LNCAP (cell line): ENCODE data around the gene TIMM9.

Experiments
- TF ChIP-seq, protein P1 (sequence below): fragments of 450-650 bp; IDR thresholded peaks from 2 replicates; pipeline ENCODE4 v1.5.1; 2017; ENCODE audit warnings: mild to moderate bottlenecking

Gene TIMM9

DNA sequence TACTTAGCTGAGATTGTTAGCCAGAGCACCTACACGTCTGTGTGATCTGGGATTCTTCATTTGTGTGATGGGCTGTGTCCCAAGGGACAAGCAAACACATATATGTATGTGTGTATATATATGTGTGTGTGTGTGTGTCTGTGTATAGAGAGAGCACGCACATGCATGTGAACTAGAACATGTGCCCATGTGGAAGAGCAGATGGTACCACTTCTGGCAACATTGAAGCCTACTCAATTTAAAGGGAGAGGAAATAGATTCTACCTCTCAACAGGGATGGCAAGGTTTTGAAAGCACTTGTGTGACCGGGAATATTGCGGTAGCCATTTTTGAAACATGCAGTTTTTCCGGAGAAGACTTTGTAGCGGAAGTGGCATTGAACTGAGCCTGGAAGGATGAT is 30.2 kb downstream of the TIMM9 start:
- TF ChIP-seq, protein P1, sequence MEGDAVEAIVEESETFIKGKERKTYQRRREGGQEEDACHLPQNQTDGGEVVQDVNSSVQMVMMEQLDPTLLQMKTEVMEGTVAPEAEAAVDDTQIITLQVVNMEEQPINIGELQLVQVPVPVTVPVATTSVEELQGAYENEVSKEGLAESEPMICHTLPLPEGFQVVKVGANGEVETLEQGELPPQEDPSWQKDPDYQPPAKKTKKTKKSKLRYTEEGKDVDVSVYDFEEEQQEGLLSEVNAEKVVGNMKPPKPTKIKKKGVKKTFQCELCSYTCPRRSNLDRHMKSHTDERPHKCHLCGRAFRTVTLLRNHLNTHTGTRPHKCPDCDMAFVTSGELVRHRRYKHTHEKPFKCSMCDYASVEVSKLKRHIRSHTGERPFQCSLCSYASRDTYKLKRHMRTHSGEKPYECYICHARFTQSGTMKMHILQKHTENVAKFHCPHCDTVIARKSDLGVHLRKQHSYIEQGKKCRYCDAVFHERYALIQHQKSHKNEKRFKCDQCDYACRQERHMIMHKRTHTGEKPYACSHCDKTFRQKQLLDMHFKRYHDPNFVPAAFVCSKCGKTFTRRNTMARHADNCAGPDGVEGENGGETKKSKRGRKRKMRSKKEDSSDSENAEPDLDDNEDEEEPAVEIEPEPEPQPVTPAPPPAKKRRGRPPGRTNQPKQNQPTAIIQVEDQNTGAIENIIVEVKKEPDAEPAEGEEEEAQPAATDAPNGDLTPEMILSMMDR: no peak

DNA sequence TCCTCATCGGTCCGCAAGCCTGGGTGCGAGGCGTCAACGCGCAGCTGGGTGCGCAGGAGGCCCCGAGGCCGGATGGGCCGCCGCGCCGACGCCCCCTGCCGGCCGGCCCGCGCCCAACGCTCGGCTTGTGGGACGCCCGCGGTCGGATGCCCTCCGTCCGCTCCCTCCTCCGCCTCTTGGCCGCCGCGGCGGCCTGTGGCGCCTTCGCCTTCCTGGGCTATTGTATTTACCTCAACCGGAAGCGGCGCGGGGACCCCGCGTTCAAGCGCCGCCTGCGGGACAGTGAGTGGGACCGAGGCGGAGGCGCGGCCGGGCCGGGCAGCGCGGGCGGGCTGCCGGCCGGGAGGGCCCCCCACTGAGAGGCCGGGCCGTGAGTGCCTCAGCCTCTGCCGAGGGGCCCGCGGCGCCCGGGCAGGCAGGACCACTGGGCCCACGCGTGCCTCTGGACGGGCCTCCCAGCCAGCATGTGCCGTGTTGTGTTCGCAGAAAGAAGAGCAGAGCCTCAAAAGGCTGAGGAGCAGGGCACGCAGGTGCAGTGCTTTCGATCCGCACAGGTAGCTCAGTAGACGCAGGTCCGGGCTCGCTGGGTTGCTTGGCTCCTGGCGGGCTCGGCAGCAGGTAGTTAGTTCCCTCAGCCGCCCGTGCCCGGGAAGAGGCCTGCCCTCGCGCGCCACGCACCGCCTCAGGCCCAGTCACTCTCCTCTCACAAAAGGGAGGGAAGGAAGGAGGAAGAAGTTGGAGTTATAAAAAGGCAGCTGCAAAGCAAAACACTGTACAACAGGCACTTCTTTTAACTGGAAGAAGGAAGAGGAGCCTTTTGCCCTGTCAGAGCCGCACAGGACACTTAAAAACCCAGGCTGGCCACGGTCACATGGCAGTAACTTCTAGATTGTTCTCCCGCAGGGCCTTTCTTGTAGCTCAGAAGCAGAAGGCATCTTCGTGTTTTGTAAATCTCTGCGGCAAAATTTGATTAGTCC is 31.2 kb downstream of the TIMM9 start, which contains the start of gene TOMM20L:
Gene TOMM20L (plus strand): TSS at position 119 of the 977 bp plus-strand sequence. CDS start 28 bp downstream, at position 147.
- TF ChIP-seq, protein P1: peak; percentile 56

DNA sequence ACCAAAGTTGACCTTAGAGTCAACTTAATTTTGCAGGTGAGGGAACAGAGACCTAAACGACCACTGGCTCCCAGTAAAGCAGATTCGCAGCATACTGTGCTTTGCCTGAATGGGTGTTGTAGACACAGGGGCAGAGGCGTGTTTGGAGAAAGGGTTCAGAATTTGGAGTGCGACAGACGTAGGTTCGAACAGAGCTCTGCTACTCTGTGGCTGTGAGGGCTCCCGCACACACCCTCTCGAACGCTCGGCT is 31.8 kb downstream of the TIMM9 start:
- TF ChIP-seq, protein P1: no peak

DNA sequence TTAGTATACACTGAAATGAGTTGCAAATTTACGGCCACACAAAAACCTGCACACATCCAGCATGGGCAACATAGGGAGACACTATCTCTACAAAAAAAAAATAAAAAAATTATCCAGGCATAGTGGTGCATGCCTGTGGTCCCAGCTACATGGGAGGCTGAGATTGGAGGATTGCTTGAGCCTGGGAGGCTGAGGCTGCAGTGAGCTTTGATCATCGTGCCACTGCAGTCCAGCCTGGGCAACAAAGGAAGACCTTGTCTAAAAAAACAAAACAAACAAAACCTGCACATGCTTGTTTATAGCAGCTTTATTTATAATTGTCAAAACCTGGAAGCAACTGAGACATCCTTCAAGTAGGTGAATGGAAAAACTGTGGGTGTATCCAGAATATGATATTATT is 36.5 kb downstream of the TIMM9 start:
- TF ChIP-seq, protein P1: no peak

DNA sequence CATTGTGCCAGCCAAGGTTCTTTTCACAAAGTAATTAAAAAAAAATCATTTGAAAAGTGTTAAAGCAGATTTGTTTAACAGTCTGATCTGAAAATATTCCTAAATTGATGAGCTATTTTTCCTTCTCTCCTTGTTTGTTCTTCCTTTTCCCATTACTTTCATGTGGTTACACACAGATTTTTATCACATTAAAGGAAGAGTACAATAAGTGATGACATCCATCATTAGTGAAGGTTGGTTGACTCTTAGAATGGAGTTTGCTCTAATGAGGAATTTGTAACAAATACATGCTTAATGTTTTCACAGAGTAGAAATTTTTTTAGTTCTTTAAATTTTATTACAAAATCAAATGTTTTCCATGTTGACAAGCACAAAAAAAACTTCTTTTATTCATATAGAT is 50.5 kb downstream of the TIMM9 start:
- TF ChIP-seq, protein P1: no peak

DNA sequence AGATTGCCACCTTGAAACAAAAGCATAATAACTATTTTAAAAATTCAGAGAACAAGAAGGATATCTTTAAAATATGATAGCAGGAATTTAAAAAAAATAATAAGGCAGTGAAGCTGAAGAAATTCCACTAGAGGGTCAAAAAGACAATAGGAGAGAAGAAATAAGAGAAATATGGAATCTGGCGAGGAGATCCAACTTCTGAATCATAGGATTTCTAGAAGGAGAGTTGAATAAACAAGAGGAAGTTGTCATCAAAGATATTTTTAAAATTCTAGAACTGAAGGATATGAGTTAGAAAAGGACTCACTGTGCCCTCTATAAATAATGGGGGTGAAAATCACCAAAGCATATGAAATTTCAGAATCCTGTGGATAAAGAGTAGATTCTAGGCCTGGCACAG is 58.4 kb downstream of the TIMM9 start:
- TF ChIP-seq, protein P1: no peak

DNA sequence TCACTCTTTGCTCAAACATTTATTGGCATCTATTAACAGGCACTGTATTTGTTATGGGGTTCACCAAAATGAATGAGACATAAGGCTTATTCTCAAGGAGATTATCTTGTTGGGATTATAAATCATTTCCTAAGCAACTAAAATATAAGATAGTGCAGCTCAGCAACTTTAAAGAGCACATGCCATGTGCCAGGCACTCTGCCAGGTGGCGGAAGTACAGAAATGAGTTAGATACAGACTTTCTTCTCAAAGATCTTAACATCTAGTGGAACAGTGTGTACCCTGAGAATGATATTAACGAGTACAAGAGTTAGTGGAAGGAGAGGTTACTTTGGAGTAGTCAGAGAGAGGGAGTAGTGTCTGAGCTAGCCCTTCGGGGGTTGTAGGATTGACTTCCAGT is 60.0 kb downstream of the TIMM9 start:
- TF ChIP-seq, protein P1: no peak
